Brain microvascular endothelial cell (primary cell): ENCODE results near the gene BCAS1.
A peak's percentile ranks its signal among the peaks of the same experiment; 100 is the strongest.

Source experiments
- DNase-seq: peaks from one replicate; pipeline ENCODE4 v3.0.0-alpha.2; 2020
- H3K27ac ChIP-seq: fragments of 250-450 bp; sonication (Bioruptor Pico); 2 replicates; pipeline ENCODE4 v1.5.1; 2020; ENCODE audit warnings: mild to moderate bottlenecking, moderate library complexity
- H3K27me3 ChIP-seq: fragments of 250-450 bp; sonication (Bioruptor Pico); replicated peaks from 2 replicates; pipeline ENCODE4 v1.5.1; 2020; ENCODE audit warnings: mild to moderate bottlenecking
- H3K36me3 ChIP-seq: fragments of 250-450 bp; sonication (Bioruptor Pico); replicated peaks from 2 replicates; pipeline ENCODE4 v1.5.1; 2020; ENCODE audit warnings: mild to moderate bottlenecking
- H3K4me3 ChIP-seq: 2 replicates; pipeline ENCODE4 v1.5.1; 2011; ENCODE audit warnings: low read depth, mild to moderate bottlenecking, control low read depth, low read length, moderate library complexity
- CTCF ChIP-seq: IDR thresholded peaks from 2 replicates; pipeline ENCODE4 v1.5.1; 2011; ENCODE audit warnings: low read depth, mild to moderate bottlenecking, moderate library complexity, low read length, control low read depth, inconsistent platforms; ENCODE audit errors: missing control alignments
- in situ Hi-C: cut with HindIII; loops from 2 replicates; pipeline ENCODE4 v1.10.0; 2017; ENCODE audit warnings: low sequenced_read_pairs, low pct_ligation_motif_present

Gene BCAS1

DNA sequence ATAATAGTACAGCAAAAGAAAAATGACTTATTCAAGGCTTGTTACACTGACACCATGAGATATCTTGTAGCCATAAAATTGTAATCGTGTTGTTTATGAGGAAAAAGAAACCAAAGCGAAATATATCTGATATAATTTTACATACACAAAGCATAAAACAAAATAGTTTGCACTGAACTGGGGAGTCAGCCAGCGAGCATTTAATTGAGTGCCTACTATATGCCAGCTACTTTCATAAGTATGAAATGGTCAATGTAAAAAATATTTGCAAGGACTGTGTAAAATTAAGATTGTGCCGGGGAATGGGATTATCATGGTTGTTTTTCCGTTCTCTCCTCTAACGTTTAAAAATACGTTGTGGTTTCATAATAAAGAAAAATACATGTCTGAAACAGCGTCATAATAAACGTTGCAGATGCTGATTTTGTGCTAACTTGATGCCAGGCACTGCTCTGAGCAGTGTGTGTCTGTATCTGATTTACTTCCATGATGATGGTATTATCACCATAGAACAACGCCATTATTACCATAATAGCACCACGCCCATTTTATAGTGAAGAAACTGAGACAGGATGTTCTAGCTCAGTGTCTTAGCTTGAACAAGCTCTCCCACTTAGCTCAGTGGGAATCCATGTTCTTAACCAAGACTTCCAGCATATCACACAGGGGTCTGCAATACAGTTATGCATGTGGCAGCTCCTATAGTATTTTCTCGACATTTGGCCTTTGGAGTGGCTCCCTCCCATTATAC lies 144.6 kb downstream of the BCAS1 start:
- no peak for TF ChIP-seq CTCF
- H3K27ac ChIP-seq = peak overlapping the region; percentile 74
- no peaks in the 10 kb centered on the region for H3K36me3 ChIP-seq
- in situ Hi-C loops = no loop called here
- DNase-seq = no peak
- no peak overlapping the region for H3K4me3 ChIP-seq
- H3K27me3 ChIP-seq = no peaks in the 10 kb centered on the region

- no peak for DNase-seq
- in situ Hi-C loops = no loop called here
- no peak overlapping the region for H3K4me3 ChIP-seq
- TF ChIP-seq CTCF = no peak
- no peaks in the 10 kb centered on the region for H3K27me3 ChIP-seq
- no peak overlapping the region for H3K27ac ChIP-seq
- no peaks in the 10 kb centered on the region for H3K36me3 ChIP-seq
Measured at GRCh38 chr20:53923566-53924369, 146.6 kb downstream of the BCAS1 start.

DNA sequence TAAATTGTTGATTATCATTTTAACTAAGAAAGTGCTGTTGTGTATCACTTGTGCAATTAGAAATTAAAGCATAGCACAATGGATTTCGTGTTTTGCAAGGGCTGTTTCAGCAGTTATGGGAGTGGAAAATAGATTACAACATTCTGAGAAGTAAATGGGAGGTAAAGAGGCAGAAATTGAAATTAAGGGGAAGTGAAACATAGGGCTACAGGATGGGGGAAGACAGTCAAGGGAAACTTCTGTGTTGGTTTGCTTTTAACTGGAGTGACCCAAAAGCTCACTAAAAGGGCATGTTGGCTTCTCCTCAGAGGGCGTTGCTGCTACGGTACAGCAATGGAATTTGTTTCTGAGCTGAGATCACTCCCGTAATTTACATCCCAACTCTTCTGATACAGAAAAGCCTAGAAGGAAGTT lies 147.5 kb downstream of the BCAS1 start:
- Histone ChIP-seq H3K36me3 (no peaks in the 10 kb centered on the region), H3K27ac (no peak overlapping the region), H3K27me3 (no peaks in the 10 kb centered on the region), H3K4me3 (no peak overlapping the region)
- DNase-seq = no peak
- no peak for TF ChIP-seq CTCF
- in situ Hi-C loops = no loop called here

GRCh38 chr20:53921443-53921973 lies 148.9 kb downstream of the BCAS1 start:
- no peak for TF ChIP-seq CTCF
- DNase-seq = no peak
- Histone ChIP-seq H3K4me3 (no peak overlapping the region), H3K36me3 (no peaks in the 10 kb centered on the region), H3K27me3 (no peaks in the 10 kb centered on the region), H3K27ac (no peak overlapping the region)
- in situ Hi-C loops = no loop called here

DNA sequence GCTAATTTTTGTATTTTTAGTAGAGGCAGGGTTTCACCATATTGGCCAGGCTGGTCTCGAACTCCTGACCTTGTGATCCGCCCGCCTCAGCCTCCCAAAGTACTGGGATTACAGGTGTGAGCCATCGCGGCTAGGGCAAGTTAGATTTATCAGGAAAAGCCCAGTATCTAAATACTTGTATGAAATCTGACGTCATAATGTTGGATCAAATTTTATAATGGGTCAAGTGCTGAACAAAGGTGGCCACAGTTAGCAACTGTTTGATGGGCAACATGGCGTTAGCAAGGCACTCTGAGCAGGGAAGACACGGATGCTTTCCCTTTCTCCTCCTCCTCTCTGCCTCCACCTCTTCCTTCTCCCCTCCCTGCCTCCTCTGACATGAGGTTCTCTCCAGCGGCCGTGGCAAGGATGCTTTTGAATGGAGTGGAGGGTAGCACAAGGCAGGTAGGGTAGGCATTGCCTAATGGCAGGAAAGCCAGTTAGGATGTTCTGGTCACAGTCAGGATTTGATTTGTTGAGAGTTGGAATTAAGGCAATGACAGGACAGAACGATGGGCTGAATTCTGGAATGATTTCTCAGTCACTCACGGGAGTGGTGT lies 149.6 kb downstream of the BCAS1 start:
- H3K4me3 ChIP-seq = no peak overlapping the region
- no peak overlapping the region for H3K27ac ChIP-seq
- in situ Hi-C loops = no loop called here
- no peaks in the 10 kb centered on the region for H3K36me3 ChIP-seq
- DNase-seq = no peak
- TF ChIP-seq CTCF = no peak
- H3K27me3 ChIP-seq = no peaks in the 10 kb centered on the region
